ENCODE data around the gene CTNND1. TPM values are rescaled to one million over a fixed set of nuclear protein-coding genes. Genes with fewer than 3 reads are reported as not detected.
"Not testable (repeated sequence)": the region's sequence is repeated elsewhere in the genome, so short reads cannot be mapped to it uniquely, and the experiment has no call there.

The CTNND1 gene
- total RNA-seq (2014; rRNA removed; shearing (Covaris generic)): 69.5 and 70.9 TPM in 2 replicates

- peak; percentile 98 for DNase-seq (ENCODE audit: low read depth)
Measured at GRCh38 chr11:57761301-57762234, at the start of gene CTNND1. Gene CTNND1, plus strand, starts transcription at chr11:57761802. Its CDS starts 29,677 bp downstream, at chr11:57791479.

- DNase-seq (ENCODE audit: low read depth): peak; percentile 100
Measured at GRCh38 chr11:57712256-57713150, 49.1 kb upstream of the CTNND1 start, which contains the start of gene TMX2. Gene TMX2, plus strand, starts transcription at chr11:57712593. Its CDS starts 26 bp downstream, at chr11:57712619.

- no peak for DNase-seq (ENCODE audit: low read depth)
Measured at GRCh38 chr11:57713835-57714234, 47.8 kb upstream of the CTNND1 start.

GRCh38 chr11:57716726-57717125 is 44.9 kb upstream of the CTNND1 start:
- not testable (repeated sequence) for DNase-seq (ENCODE audit: low read depth)

- no peak for DNase-seq (ENCODE audit: low read depth)
Measured at GRCh38 chr11:57727185-57727584, 34.4 kb upstream of the CTNND1 start.

GRCh38 chr11:57728829-57729228 is 32.8 kb upstream of the CTNND1 start:
- no peak for DNase-seq (ENCODE audit: low read depth)

- DNase-seq (ENCODE audit: low read depth): no peak
Measured at GRCh38 chr11:57729479-57729878, 32.1 kb upstream of the CTNND1 start.

GRCh38 chr11:57732661-57733060 is 28.9 kb upstream of the CTNND1 start:
- DNase-seq (ENCODE audit: low read depth): no peak

- no peak for DNase-seq (ENCODE audit: low read depth)
Measured at GRCh38 chr11:57735619-57736298, 25.8 kb upstream of the CTNND1 start.

GRCh38 chr11:57741132-57742086 is 20.2 kb upstream of the CTNND1 start, which contains the start of gene SELENOH:
Gene SELENOH, plus strand, starts transcription at chr11:57741491. Its CDS starts 105 bp downstream, at chr11:57741596.
- peak; percentile 97 for DNase-seq (ENCODE audit: low read depth)

GRCh38 chr11:57742087-57742452 is 19.5 kb upstream of the CTNND1 start:
- DNase-seq (ENCODE audit: low read depth): no peak

- DNase-seq (ENCODE audit: low read depth): no peak
Measured at GRCh38 chr11:57744357-57744756, 17.2 kb upstream of the CTNND1 start.

GRCh38 chr11:57745206-57745605 is 16.4 kb upstream of the CTNND1 start:
- DNase-seq (ENCODE audit: low read depth): no peak

- DNase-seq (ENCODE audit: low read depth): no peak
Measured at GRCh38 chr11:57746920-57747319, 14.7 kb upstream of the CTNND1 start.

GRCh38 chr11:57751176-57751575 is 10.4 kb upstream of the CTNND1 start:
- DNase-seq (ENCODE audit: low read depth): no peak

- DNase-seq (ENCODE audit: low read depth): peak; percentile 40
Measured at GRCh38 chr11:57751676-57752253, 9.8 kb upstream of the CTNND1 start, which contains the start of gene BTBD18. Gene BTBD18, minus strand, starts transcription at chr11:57751819. Its CDS starts 631 bp downstream, at chr11:57751188.

- DNase-seq (ENCODE audit: low read depth): no peak
Measured at GRCh38 chr11:57752954-57753353, 8.6 kb upstream of the CTNND1 start.

- no peak for DNase-seq (ENCODE audit: low read depth)
Measured at GRCh38 chr11:57758174-57758573, 3.4 kb upstream of the CTNND1 start.

- no peak for DNase-seq (ENCODE audit: low read depth)
Measured at GRCh38 chr11:57762235-57762861, 746 bp downstream of the CTNND1 start.
